Tibial artery (tissue), 4 donors: ENCODE measurements around the gene AASS.

ENCODE experiments used
- DNase-seq, 2 donors: peaks; one replicate each; pipeline ENCODE4 v3.0.0-alpha.2; 2019
- H3K27ac ChIP-seq, 2 donors: fragments of 200-600 bp; sonication (generic) in 1 of 2; 1 replicate in 1 of 2; 2 replicates in 1 of 2; pipeline ENCODE4 v1.5.1; 2018 to 2019; ENCODE audit warnings: mild to moderate bottlenecking in 1 of 2
- H3K27me3 ChIP-seq, 2 donors: fragments of 200-600 bp; sonication (generic) in 1 of 2; one replicate each; pipeline versions ENCODE4 v1.5.1 to v1.6.0; 2016 to 2019
- H3K36me3 ChIP-seq, 3 donors: fragments of 200-600 bp; sonication (generic) in 2 of 3; one replicate each; pipeline ENCODE4 v1.5.1; 2016 to 2019; ENCODE audit warnings: mild to moderate bottlenecking in 2 of 3
- H3K4me1 ChIP-seq, 4 donors: fragments of 200-600 bp; sonication (generic) in 2 of 4; 1 replicate in 3 of 4; 2 replicates in 1 of 4; pipeline ENCODE4 v1.5.1; 2016 to 2019
- H3K4me3 ChIP-seq, 2 donors: fragments of 200-600 bp; sonication (generic) in 1 of 2; 1 replicate in 1 of 2; 2 replicates in 1 of 2; pipeline ENCODE4 v1.5.1; 2018 to 2019; ENCODE audit warnings: mild to moderate bottlenecking in 2 of 2
- H3K9me3 ChIP-seq, 3 donors: fragments of 200-600 bp; sonication (generic) in 1 of 3; one replicate each; pipeline ENCODE4 v1.5.1; 2016 to 2019
- intact Hi-C: fragments of 100-400 bp; cut with DNase I; formaldehyde crosslinking; loops from one replicate; pipeline ENCODE4 v1.15.0; 2023; ENCODE audit warnings: low total_unique reads
- TF ChIP-seq, protein P1 (sequence below), 2 experiments: fragments of 200-600 bp in 1 of 2; fragments of 450-650 bp in 1 of 2; IDR thresholded peaks; one replicate each; pipeline ENCODE4 v1.5.1; 2017 to 2019; ENCODE audit warnings: antibody characterized with exemption in 2 of 2, mild to moderate bottlenecking in 1 of 2, moderate library complexity in 1 of 2

Gene AASS

GRCh38 chr7:122072272-122072671 is 71.8 kb downstream of the AASS start:
- no peak overlapping the region for H3K27ac ChIP-seq
- no peaks in the 10 kb centered on the region for H3K4me1 ChIP-seq
- TF ChIP-seq, protein P1, sequence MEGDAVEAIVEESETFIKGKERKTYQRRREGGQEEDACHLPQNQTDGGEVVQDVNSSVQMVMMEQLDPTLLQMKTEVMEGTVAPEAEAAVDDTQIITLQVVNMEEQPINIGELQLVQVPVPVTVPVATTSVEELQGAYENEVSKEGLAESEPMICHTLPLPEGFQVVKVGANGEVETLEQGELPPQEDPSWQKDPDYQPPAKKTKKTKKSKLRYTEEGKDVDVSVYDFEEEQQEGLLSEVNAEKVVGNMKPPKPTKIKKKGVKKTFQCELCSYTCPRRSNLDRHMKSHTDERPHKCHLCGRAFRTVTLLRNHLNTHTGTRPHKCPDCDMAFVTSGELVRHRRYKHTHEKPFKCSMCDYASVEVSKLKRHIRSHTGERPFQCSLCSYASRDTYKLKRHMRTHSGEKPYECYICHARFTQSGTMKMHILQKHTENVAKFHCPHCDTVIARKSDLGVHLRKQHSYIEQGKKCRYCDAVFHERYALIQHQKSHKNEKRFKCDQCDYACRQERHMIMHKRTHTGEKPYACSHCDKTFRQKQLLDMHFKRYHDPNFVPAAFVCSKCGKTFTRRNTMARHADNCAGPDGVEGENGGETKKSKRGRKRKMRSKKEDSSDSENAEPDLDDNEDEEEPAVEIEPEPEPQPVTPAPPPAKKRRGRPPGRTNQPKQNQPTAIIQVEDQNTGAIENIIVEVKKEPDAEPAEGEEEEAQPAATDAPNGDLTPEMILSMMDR (IDR thresholded peaks at IDR 0.05) = no peak
- H3K27me3 ChIP-seq = no peaks in the 10 kb centered on the region
- H3K36me3 ChIP-seq = peaks cover 26 to 34% (median 27%) of the 10 kb centered on the region in 3 donors
- no peaks in the 10 kb centered on the region for H3K9me3 ChIP-seq
- no peak for DNase-seq
- intact Hi-C loops = no loop called here
- H3K4me3 ChIP-seq = no peak overlapping the region

DNA sequence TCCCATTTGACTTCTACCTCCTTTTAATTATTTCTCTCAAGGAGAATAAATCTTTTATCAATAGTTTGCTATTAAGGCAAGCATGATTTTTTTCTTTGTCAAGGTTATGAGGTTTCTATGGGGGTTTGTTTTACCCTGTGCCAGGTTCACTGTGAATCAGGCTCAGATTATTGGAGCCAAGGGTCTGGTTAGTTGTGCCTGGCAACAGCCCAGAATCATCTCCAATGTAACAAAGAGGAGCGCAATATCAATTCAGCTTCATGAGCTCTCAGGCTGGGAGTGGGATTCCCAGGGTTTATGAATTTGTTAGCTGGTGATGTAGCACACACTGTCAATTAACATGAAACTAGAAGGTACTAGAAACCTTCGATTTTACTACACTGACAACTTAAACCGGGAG is 73.2 kb downstream of the AASS start:
- H3K4me3 ChIP-seq = no peak overlapping the region
- no peak for DNase-seq
- no peaks in the 10 kb centered on the region for H3K4me1 ChIP-seq
- H3K27me3 ChIP-seq = no peaks in the 10 kb centered on the region
- TF ChIP-seq, protein P1 (IDR thresholded peaks at IDR 0.05) = no peak
- no peak overlapping the region for H3K27ac ChIP-seq
- H3K36me3 ChIP-seq = peaks cover 11 to 23% (median 12%) of the 10 kb centered on the region in 3 donors
- intact Hi-C loops = no loop called here
- no peaks in the 10 kb centered on the region for H3K9me3 ChIP-seq

DNA sequence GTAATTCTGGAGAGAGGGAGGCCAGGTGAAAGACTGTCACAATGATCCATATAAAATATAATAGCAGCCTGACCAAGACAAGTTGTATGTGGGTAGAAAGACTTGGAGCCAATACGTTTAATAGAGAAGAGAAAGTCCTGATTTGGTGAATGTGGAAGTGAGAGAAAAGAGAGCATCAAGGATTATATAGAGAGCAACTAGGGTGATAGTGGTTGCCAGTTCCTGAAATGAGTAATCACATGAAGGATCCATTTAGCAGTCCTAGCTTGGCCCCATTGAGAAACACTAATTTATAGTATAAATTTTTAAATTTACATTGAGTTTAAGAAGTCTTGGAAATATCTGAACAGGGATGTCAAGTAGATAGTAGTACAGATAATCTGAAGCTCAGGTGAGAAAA is 74.0 kb downstream of the AASS start:
- Histone ChIP-seq H3K9me3 (no peaks in the 10 kb centered on the region), H3K27me3 (no peaks in the 10 kb centered on the region), H3K36me3 (peaks cover 4 to 19% (median 5%) of the 10 kb centered on the region in 3 donors), H3K4me1 (no peaks in the 10 kb centered on the region), H3K27ac (no peak overlapping the region), H3K4me3 (no peak overlapping the region)
- DNase-seq = no peak
- intact Hi-C loops = no loop called here
- TF ChIP-seq, protein P1 (IDR thresholded peaks at IDR 0.05) = no peak

DNA sequence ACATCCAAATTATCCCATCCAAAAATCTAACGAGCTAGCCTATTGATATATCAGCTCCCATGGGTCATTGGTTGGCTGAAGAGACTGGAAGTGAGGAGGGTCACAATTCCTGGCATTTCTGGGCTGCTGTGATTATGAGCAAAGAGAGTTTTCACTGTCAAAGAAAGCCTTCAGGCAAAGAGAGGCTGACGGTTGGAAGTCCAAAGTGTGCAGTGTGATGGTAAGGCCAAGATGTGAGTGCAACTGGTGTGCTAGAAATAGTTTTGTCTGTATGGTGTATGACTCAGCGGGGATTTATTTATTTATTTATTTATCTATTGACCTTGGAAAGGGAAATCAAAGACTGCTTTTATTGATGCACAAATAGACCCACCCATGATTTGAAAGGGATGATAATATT is 75.0 kb downstream of the AASS start:
- Histone ChIP-seq H3K9me3 (no peaks in the 10 kb centered on the region), H3K27me3 (no peaks in the 10 kb centered on the region), H3K36me3 (peaks cover 0 to 9% (median 0%) of the 10 kb centered on the region in 3 donors), H3K4me3 (no peak overlapping the region), H3K27ac (no peak overlapping the region), H3K4me1 (no peaks in the 10 kb centered on the region)
- intact Hi-C loops = no loop called here
- DNase-seq = no peak
- TF ChIP-seq, protein P1 (IDR thresholded peaks at IDR 0.05) = no peak

DNA sequence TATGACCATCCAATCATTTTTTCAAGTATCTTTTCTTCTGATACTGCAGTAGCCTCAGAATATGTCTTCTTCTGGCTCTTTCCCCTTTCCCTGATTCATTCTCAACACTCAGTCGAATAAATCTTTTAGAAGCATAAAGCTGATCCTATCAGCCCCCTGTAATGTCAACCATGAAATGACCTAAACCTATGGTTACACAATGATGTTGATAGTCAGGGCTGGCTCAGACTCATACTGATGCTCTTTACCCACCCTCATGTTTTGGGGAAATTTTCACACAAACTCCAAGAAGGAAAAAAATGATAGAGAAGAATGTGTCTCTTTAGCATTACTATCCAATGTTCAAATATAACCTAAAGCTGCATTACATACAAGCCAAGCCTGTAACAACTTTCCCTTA is 76.0 kb downstream of the AASS start:
- Histone ChIP-seq H3K27ac (no peak overlapping the region), H3K9me3 (no peaks in the 10 kb centered on the region), H3K4me3 (no peak overlapping the region), H3K36me3 (peaks cover 0 to 1% (median 0%) of the 10 kb centered on the region in 3 donors), H3K27me3 (no peaks in the 10 kb centered on the region), H3K4me1 (no peaks in the 10 kb centered on the region)
- DNase-seq = no peak
- intact Hi-C loops = no loop called here
- TF ChIP-seq, protein P1 (IDR thresholded peaks at IDR 0.05) = no peak

GRCh38 chr7:122067077-122067476 is 77.0 kb downstream of the AASS start:
- H3K36me3 ChIP-seq = no peaks in the 10 kb centered on the region
- H3K4me1 ChIP-seq = no peaks in the 10 kb centered on the region
- H3K27ac ChIP-seq = no peak overlapping the region
- H3K27me3 ChIP-seq = no peaks in the 10 kb centered on the region
- DNase-seq = no peak
- TF ChIP-seq, protein P1 (IDR thresholded peaks at IDR 0.05) = no peak
- intact Hi-C loops = no loop called here
- H3K9me3 ChIP-seq = no peaks in the 10 kb centered on the region
- no peak overlapping the region for H3K4me3 ChIP-seq
